Keratinocyte (primary cell): ENCODE results near the gene HPD. TPM values are rescaled to one million over a fixed set of nuclear protein-coding genes. Genes with fewer than 3 reads are reported as not detected.

Experiments
- DNase-seq: peaks from one replicate; pipeline ENCODE4 v3.0.0-alpha.2; 2011; ENCODE audit warnings: low read depth, missing footprints, low spot score
- FAIRE-seq: peaks from 2 replicates; lab custom pipeline; 2011; peaks lifted over from hg19 to GRCh38; lab: Jason Lieb, UNC
- H2AFZ ChIP-seq: 2 replicates; pipeline ENCODE4 v1.6.0; 2012; ENCODE audit warnings: low read length, control low read depth, inconsistent platforms; ENCODE audit not compliant: control insufficient read depth
- H3K27ac ChIP-seq: 2 replicates; pipeline ENCODE4 v1.5.1; 2011; ENCODE audit warnings: low read length; ENCODE audit not compliant: control insufficient read depth, insufficient read depth
- H3K27me3 ChIP-seq: 3 replicates; pipeline ENCODE4 v1.6.0; 2011; ENCODE audit warnings: low read length; ENCODE audit not compliant: control insufficient read depth, insufficient read depth; ENCODE audit errors: extremely low read depth
- H3K36me3 ChIP-seq, 2 experiments: 2 replicates in 1 of 2; 3 replicates in 1 of 2; pipeline ENCODE4 v1.5.1; 2011; ENCODE audit warnings: low read length in 2 of 2, mild to moderate bottlenecking in 1 of 2; ENCODE audit not compliant: control insufficient read depth in 2 of 2, insufficient read depth in 2 of 2; ENCODE audit errors: extremely low read depth in 1 of 2
- H3K4me1 ChIP-seq: 3 replicates; pipeline ENCODE4 v1.5.1; 2011; ENCODE audit warnings: low read length; ENCODE audit not compliant: control insufficient read depth, insufficient read depth; ENCODE audit errors: extremely low read depth
- H3K4me2 ChIP-seq: 3 replicates; pipeline ENCODE4 v1.6.0; 2011; ENCODE audit warnings: low read depth, low read length; ENCODE audit not compliant: control insufficient read depth, insufficient read depth; ENCODE audit errors: extremely low read depth
- H3K4me3 ChIP-seq, 3 experiments: fragments of 200-600 bp in 1 of 3; sonication (generic) in 1 of 3; 2 replicates in 2 of 3; 3 replicates in 1 of 3; pipeline ENCODE4 v1.5.1; 2011 to 2016; ENCODE audit warnings: low read length in 3 of 3, mild to moderate bottlenecking in 3 of 3, control low read depth in 2 of 3, inconsistent platforms in 1 of 3, low read depth in 1 of 3, mixed read lengths in 1 of 3, mixed run types in 1 of 3, moderate library complexity in 1 of 3; ENCODE audit not compliant: control insufficient read depth in 2 of 3, insufficient read depth in 2 of 3; ENCODE audit errors: extremely low read depth in 1 of 3
- H3K79me2 ChIP-seq: 2 replicates; pipeline ENCODE4 v1.6.0; 2012; ENCODE audit warnings: low read length; ENCODE audit not compliant: control insufficient read depth, insufficient read depth
- H3K9ac ChIP-seq: 3 replicates; pipeline ENCODE4 v1.6.0; 2011; ENCODE audit warnings: low read length; ENCODE audit not compliant: control insufficient read depth, insufficient read depth; ENCODE audit errors: extremely low read depth
- H3K9me1 ChIP-seq: 3 replicates; pipeline ENCODE4 v1.6.0; 2011; ENCODE audit warnings: low read length; ENCODE audit not compliant: control insufficient read depth, insufficient read depth; ENCODE audit errors: extremely low read depth
- H3K9me3 ChIP-seq: 2 replicates; pipeline ENCODE4 v1.5.1; 2012; ENCODE audit warnings: low read depth, low read length; ENCODE audit not compliant: control insufficient read depth
- H4K20me1 ChIP-seq: 3 replicates; pipeline ENCODE4 v1.6.0; 2011; ENCODE audit warnings: low read length; ENCODE audit not compliant: control insufficient read depth, insufficient read depth; ENCODE audit errors: extremely low read depth
- CTCF ChIP-seq, 3 experiments: IDR thresholded peaks in 1 of 3; conservative IDR thresholded peaks in 1 of 3; optimal IDR thresholded peaks in 1 of 3; 2 replicates in 2 of 3; 3 replicates in 1 of 3; pipeline versions ENCODE3 to v1.5.1; 2011; ENCODE audit warnings: low read length in 3 of 3, mild to moderate bottlenecking in 3 of 3, moderate library complexity in 2 of 3, control low read depth in 1 of 3, inconsistent platforms in 1 of 3; ENCODE audit not compliant: insufficient read depth in 2 of 3; ENCODE audit errors: extremely low read depth in 1 of 3
- EZH2 ChIP-seq: IDR thresholded peaks from one replicate; pipeline ENCODE4 v1.6.1; 2012; ENCODE audit warnings: inconsistent platforms, mild to moderate bottlenecking, low read length, moderate library complexity
- dilution Hi-C: fragments of 300-500 bp; cut with MboI; formaldehyde crosslinking; loops from one replicate; pipeline ENCODE4 v1.7.0; 2020; ENCODE audit warnings: low sequenced_read_pairs; ENCODE audit not compliant: extremely low pct_ligation_motif_present
- polyA plus RNA-seq, 5 experiments: library from polyadenylated mRNA; depleted of rRNA in 3 of 5; stranded (reverse) in 3 of 5; stranded (forward) in 1 of 5; unstranded in 1 of 5; fragments of >200 nt; gene quantifications; 1 replicate in 1 of 5; 2 replicates in 3 of 5; 3 replicates in 1 of 5; pipeline versions ENCODE4 v1.2.1 to v1.2.3, GENCODE V29; 2011 to 2012; ENCODE audit warnings: missing spikeins in 2 of 5, low read depth in 1 of 5, low replicate concordance in 1 of 5

Gene HPD
- polyA plus RNA-seq, 1 donor (not counting 4 experiments of a cell fraction or from before 2014, with no cell fraction given): not detected

- Histone ChIP-seq H3K79me2 (peaks cover 79% of the 10 kb centered on the region), H3K27ac (no peak overlapping the region), H2AFZ (no peak overlapping the region), H3K36me3 (peaks cover 32 to 33% of the 10 kb centered on the region in 2 experiments), H3K4me3 (no peak overlapping the region), H3K4me1 (peaks cover 40% of the 10 kb centered on the region), H3K27me3 (no peaks in the 10 kb centered on the region), H3K9me1 (no peaks in the 10 kb centered on the region), H3K9me3 (no peaks in the 10 kb centered on the region), H3K4me2 (no peak overlapping the region), H4K20me1 (peaks cover 20% of the 10 kb centered on the region), H3K9ac (no peak overlapping the region)
- DNase-seq: no peak
- dilution Hi-C loops: no loop called here
- FAIRE-seq: no peak
- TF ChIP-seq CTCF (optimal IDR thresholded peaks at IDR 0.05 in 1 of 3, IDR thresholded peaks at IDR 0.05 in 1 of 3, conservative IDR thresholded peaks at IDR 0.05 in 1 of 3; ENCODE audit: extremely low read depth in 1 of 3, insufficient read depth in 2 of 3, low read length in 3 of 3) (no peak), EZH2 (no peak)
Measured at GRCh38 chr12:121808623-121809022, 50.0 kb downstream of the HPD start.

GRCh38 chr12:121807642-121808347 lies 50.9 kb downstream of the HPD start:
- Histone ChIP-seq H3K9me3 (no peaks in the 10 kb centered on the region), H4K20me1 (peaks cover 20% of the 10 kb centered on the region), H3K27ac (no peak overlapping the region), H3K79me2 (peaks cover 70% of the 10 kb centered on the region), H3K27me3 (no peaks in the 10 kb centered on the region), H3K4me3 (no peak overlapping the region), H3K4me2 (no peak overlapping the region), H3K9ac (no peak overlapping the region), H3K36me3 (peaks cover 25 to 29% of the 10 kb centered on the region in 2 experiments), H3K9me1 (no peaks in the 10 kb centered on the region), H2AFZ (no peak overlapping the region), H3K4me1 (peaks cover 32% of the 10 kb centered on the region)
- TF ChIP-seq EZH2: no peak
- no peak for TF ChIP-seq CTCF (optimal IDR thresholded peaks at IDR 0.05 in 1 of 3, IDR thresholded peaks at IDR 0.05 in 1 of 3, conservative IDR thresholded peaks at IDR 0.05 in 1 of 3; ENCODE audit: extremely low read depth in 1 of 3, insufficient read depth in 2 of 3, low read length in 3 of 3)
- dilution Hi-C loops: no loop called here
- DNase-seq (no peak), FAIRE-seq (no peak)
